Thyroid gland (tissue), 4 donors: Measurements from ENCODE around the gene FAAP100.

Source experiments
- CTCF ChIP-seq, 6 experiments: fragments of 200-600 bp in 3 of 6; fragments of 450-650 bp in 3 of 6; sonication (generic) in 3 of 6; IDR thresholded peaks; one replicate each; pipeline ENCODE4 v1.5.1; 2016 to 2019; ENCODE audit warnings: antibody characterized with exemption in 6 of 6, mild to moderate bottlenecking in 2 of 6, inconsistent platforms in 1 of 6, moderate library complexity in 1 of 6
- POLR2A ChIP-seq, 2 donors: fragments of 450-650 bp; IDR thresholded peaks; one replicate each; pipeline ENCODE4 v1.6.1; 2017; ENCODE audit warnings: antibody characterized with exemption in 2 of 2, mild to moderate bottlenecking in 2 of 2, moderate library complexity in 1 of 2

- TF ChIP-seq CTCF (IDR thresholded peaks at IDR 0.05), result no peak
- no peak for TF ChIP-seq POLR2A (IDR thresholded peaks at IDR 0.05)
These were observed 14.4 kb upstream of the FAAP100 start for GRCh38 chr17:81566461-81567126.
